HG03521 (cell line): ENCODE results near the gene SLC9A9.
A peak's percentile ranks its signal among the peaks of the same experiment; 100 is the strongest.
"Not testable (repeated sequence)": the region's sequence is repeated elsewhere in the genome, so short reads cannot be mapped to it uniquely, and the experiment has no call there.

Source experiments
- ATAC-seq: cut with Tn5 transposase; IDR thresholded peaks from one replicate; pipeline ENCODE4 v1.9.1; 2021; ENCODE audit warnings: mild to moderate bottlenecking, moderate library complexity; ENCODE audit not compliant: unreplicated experiment

SLC9A9 gene

DNA sequence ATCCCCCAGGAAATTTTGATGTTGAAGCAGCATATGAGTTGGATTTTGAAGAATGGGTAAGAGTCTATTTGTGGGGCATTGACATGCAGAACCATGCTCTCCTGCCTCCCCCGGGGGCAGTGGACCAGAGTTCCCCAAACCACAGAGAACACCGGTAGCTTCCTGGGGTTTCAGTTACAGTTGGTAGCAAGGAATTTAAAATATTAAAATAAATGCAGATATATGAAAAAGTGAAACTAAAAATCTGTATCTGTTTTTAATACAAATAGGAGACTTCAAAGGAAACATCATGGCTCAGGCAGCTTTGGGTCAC is 37.4 kb downstream of the SLC9A9 start:
- no peak for ATAC-seq

DNA sequence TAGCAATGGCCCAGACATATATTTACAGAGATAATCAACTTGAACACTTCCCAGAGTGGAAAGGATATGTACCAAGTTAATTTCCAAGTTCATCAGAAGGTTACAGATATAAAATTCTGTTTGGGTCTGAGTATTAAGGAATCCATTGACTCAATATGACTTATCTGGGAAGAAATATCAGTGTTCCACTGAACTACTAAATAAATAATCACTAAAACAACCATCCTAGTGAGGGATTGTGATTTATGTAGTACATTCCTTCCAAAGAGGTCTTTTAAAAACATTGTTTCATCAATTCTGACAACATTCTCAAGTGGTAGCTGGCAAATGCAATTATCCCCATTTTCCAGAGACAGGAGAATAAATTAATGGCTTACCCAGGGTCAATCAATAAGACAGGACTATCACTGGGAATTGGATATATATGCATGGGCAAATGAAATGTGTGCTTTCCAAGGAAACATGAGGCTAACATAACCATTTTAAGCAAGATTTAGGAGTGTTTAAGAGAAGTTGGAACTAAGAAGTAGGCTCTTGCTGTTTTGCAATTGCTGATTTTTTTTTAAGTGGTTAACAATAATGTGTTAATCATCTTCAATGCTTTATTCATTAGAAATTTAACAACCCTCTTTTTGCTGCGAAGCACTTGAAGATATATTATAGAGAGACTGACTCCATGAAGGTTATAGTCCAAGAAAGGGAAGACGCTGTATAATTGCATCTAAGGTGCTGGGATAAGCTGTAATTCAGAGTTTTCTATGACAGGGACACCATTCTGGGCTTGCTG is 37.9 kb downstream of the SLC9A9 start:
- no peak for ATAC-seq

GRCh38 chr3:143809121-143809621 is 39.1 kb downstream of the SLC9A9 start:
- no peak for ATAC-seq

DNA sequence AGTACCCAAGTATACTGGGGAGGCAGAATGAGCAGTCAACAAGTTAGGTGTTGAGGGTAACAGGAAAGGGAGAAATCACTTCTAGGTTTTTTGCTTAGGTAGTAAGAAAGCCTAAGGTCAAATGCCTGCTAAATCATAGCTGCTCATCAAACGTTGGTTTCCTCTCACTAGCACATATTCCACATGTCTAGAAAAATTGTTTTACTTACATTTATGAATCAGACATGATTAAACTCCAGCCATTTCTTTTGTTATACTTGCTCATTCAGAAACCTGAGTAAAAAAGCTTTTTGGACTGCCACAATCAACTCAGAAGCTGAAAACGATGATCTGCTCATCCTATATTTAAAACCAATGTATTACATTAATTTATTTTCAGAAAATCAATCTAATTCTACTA is 40.2 kb downstream of the SLC9A9 start:
- no peak for ATAC-seq

DNA sequence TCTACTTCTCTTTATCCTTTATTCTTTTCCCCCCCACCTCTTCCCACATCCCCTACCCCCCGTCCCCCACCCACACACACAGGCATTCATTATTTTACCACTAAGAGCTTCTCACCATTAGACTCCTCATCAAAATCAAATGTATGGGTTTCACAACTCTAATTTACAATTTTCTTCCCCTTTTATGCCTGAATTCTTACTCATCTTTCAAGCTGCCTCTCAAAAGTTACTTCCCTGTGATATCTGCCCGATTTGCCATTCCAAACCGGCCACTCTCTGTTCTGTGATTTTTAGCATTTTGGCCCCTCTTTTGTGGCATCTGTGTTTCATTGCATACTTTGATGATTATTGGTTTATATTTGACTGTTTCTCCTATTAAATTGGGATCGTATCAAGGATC is 42.2 kb downstream of the SLC9A9 start:
- no peak for ATAC-seq

GRCh38 chr3:143805476-143805875 is 42.8 kb downstream of the SLC9A9 start:
- not testable (repeated sequence) for ATAC-seq

DNA sequence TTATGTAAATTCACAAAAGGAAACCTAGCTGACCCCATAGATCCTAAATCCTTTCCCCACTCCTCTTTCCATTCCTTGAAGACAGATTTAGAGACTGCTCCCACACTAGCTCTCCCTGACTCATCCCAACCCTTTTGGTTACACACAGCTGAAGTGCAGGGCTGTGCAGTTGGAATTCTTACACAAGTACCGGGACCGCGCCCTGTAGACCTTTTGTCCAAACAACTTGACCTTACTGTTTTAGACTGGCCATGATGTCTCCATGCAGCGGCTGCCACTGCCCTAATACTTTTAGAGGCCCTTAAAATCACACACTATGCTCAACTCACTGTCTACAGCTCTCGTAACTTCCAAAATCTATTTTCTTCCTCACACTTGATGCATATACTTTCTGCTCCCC is 47.2 kb downstream of the SLC9A9 start:
- not testable (repeated sequence) for ATAC-seq

DNA sequence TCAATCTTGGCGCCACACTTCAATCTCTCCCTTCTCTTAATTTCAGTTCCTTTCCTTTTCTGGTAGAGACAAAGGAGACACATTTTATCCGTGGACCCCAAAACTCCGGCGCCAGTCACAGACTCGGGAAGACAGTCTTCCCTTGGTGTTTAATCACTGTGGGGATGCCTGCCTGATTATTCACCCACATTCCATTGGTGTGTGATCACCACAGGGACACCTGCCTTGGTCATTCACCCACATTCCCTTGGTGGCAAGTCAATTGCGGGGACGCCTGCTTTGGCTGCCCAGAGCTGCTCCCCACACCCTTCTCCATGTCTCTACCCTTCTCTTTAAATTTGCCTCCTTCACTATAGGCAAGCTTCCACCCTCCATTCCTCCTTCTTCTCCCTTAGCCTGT is 50.1 kb downstream of the SLC9A9 start:
- ATAC-seq: not testable (repeated sequence)

GRCh38 chr3:143795874-143796273 is 52.4 kb downstream of the SLC9A9 start:
- no peak for ATAC-seq

GRCh38 chr3:143794793-143795462 is 53.3 kb downstream of the SLC9A9 start:
- no peak for ATAC-seq

- no peak for ATAC-seq
Observed at GRCh38 chr3:143793971-143794370, 54.3 kb downstream of the SLC9A9 start.

DNA sequence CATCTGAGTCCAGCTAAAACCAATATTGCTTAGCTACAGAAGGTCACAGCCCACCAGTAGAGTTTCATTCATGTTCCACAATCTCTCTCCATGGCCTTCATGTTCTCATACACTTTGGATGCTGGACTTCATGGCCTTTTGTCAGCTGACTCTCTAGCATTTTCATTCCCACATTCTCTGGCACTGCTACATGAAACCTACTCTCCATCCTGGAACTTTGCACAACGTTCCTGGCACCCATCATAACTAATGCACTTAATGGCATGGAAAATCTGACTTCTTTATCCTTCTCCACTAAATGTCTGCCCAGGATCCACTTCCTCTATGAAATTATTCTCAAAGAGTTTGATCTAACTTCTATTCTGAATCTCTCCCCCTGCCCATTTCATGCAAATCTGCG is 56.9 kb downstream of the SLC9A9 start:
- ATAC-seq: no peak

DNA sequence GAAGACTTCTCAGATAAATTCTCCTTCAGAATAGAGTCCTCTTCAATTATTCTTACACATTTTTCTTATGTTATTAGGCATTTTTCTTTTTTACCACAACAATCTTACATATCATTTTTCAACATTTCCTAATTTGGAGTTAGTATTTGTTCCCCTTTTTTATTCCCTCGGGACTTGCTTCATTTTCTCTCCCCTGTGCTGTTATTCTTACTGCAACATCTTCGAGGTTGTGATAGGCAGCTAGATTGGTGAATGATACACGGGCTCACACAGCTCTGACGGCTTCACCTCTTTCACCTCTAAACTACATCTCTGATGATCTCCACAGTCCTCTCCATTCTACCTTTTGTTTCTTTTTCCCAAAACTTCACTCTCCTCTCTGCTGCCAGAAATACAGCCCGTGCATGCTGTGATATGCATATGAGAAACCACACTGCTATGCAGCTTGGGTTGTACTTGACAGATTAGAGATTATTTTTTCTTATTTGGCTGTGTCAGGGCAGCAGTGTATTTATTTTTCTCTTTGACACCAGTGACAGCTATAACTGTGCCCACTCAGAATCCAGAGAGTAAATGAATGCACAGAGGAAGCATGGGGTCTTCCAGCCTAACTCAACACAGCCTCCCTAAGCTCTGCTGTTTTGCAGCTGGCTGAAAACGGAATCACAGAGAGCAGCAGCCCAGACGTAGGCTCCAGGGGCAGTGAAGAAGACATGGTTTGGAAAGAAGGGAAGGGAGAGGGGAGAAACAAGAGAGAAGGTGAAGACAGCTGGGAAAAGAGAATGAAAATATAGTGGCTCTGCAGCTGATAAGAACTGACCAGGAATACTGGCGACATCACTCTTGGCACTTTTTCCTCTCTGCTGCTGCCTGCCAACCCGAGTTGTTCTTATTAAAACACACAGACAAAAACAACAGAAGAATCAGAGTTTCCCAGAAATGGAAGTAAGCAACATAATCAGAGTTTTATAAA is 61.8 kb downstream of the SLC9A9 start:
- no peak for ATAC-seq

GRCh38 chr3:143784446-143784845 is 63.8 kb downstream of the SLC9A9 start:
- no peak for ATAC-seq

- no peak for ATAC-seq
Observed at GRCh38 chr3:143783851-143784370, 64.4 kb downstream of the SLC9A9 start.

GRCh38 chr3:143775459-143775858 is 72.8 kb downstream of the SLC9A9 start:
- peak; percentile 86 for ATAC-seq

DNA sequence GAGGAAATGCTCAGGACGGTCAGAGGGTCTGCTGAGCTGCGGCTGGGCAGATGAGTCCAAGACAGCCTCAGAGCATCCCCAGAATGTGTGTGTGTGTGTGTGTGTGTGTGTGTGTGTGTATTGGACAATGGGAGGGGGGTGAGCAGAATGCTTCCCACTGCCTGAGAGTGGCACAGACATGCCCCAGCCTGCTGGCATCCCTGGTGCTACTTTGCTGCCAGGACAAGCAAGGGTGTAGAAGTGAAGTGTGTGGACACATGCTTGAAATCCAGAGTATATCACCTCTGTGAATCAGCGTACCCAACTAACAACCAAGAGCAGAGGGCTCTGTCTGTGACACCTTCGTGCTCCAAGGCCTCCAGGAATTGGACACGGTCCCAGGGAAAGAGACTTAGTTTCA is 76.3 kb downstream of the SLC9A9 start:
- no peak for ATAC-seq

- ATAC-seq: no peak
Observed at GRCh38 chr3:143771258-143771657, 77.0 kb downstream of the SLC9A9 start.

- ATAC-seq: no peak
Observed at GRCh38 chr3:143770391-143770790, 77.9 kb downstream of the SLC9A9 start.

- no peak for ATAC-seq
Observed at GRCh38 chr3:143769616-143770015, 78.7 kb downstream of the SLC9A9 start.

- no peak for ATAC-seq
Observed at GRCh38 chr3:143764840-143765239, 83.4 kb downstream of the SLC9A9 start.
